ENCODE results near the gene FAM161A. TPM values are rescaled to one million over a fixed set of nuclear protein-coding genes. Genes with fewer than 3 reads are reported as not detected.
A peak's percentile ranks its signal among the peaks of the same experiment; 100 is the strongest.
"Not testable (repeated sequence)": the region's sequence is repeated elsewhere in the genome, so short reads cannot be mapped to it uniquely, and the experiment has no call there.

Gene FAM161A
- total RNA-seq, 4 donors from 2014 or later, result 1.2 to 2.8 (median 1.8) TPM

GRCh38 chr2:61816480-61817355, 37.1 kb downstream of the FAM161A start:
- Histone ChIP-seq H3K27ac (no peak overlapping the region), H3K27me3 (no peaks in the 10 kb centered on the region), H3K36me3 (no peaks in the 10 kb centered on the region), H3K9me3 (no peaks in the 10 kb centered on the region), H3K4me3 (no peak overlapping the region), H3K4me1 (no peaks in the 10 kb centered on the region)
- intact Hi-C loops (cut with DNase I; ENCODE audit: low total_unique reads) (no loop called here), in situ Hi-C loops (cut with MboI; ENCODE audit: low sequenced_read_pairs in 4 of 4) (no loop called here)
- ATAC-seq, result no peak
- DNase-seq, result no peak
- TF ChIP-seq POLR2A (IDR thresholded peaks at IDR 0.05), result no peak
- no peak for TF ChIP-seq CTCF (IDR thresholded peaks at IDR 0.05 in 4 of 5, conservative IDR thresholded peaks at IDR 0.05 in 1 of 5)

- H3K36me3 ChIP-seq, result no peaks in the 10 kb centered on the region
- no peak for DNase-seq
- H3K27ac ChIP-seq, result no peak overlapping the region
- H3K9me3 ChIP-seq, result no peaks in the 10 kb centered on the region
- H3K4me3 ChIP-seq, result no peak overlapping the region
- in situ Hi-C loops (cut with MboI; ENCODE audit: low sequenced_read_pairs in 4 of 4) (no loop called here), intact Hi-C loops (cut with DNase I; ENCODE audit: low total_unique reads) (no loop called here)
- no peaks in the 10 kb centered on the region for H3K27me3 ChIP-seq
- ATAC-seq, result no peak
- H3K4me1 ChIP-seq, result no peaks in the 10 kb centered on the region
- TF ChIP-seq CTCF (IDR thresholded peaks at IDR 0.05 in 4 of 5, conservative IDR thresholded peaks at IDR 0.05 in 1 of 5), result no peak
- no peak for TF ChIP-seq POLR2A (IDR thresholded peaks at IDR 0.05)
Observed at GRCh38 chr2:61814539-61815160, 39.2 kb downstream of the FAM161A start.

GRCh38 chr2:61813314-61813713, 40.5 kb downstream of the FAM161A start:
- H3K36me3 ChIP-seq; H3K27me3 ChIP-seq; H3K9me3 ChIP-seq; ATAC-seq; H3K4me3 ChIP-seq; intact Hi-C loops (cut with DNase I; ENCODE audit: low total_unique reads); H3K27ac ChIP-seq; DNase-seq; in situ Hi-C loops (cut with MboI; ENCODE audit: low sequenced_read_pairs in 4 of 4); H3K4me1 ChIP-seq: not testable (repeated sequence)

GRCh38 chr2:61811821-61812220, 42.0 kb downstream of the FAM161A start:
- H3K27ac ChIP-seq, result no peak overlapping the region
- in situ Hi-C loops (cut with MboI; ENCODE audit: low sequenced_read_pairs in 4 of 4), result no loop called here
- DNase-seq (no peak), ATAC-seq (peak in 1 of 2 donors; percentile 36)
- H3K36me3 ChIP-seq, result no peaks in the 10 kb centered on the region
- H3K4me3 ChIP-seq, result no peak overlapping the region
- intact Hi-C loops (cut with DNase I; ENCODE audit: low total_unique reads), result no loop called here
- no peaks in the 10 kb centered on the region for H3K9me3 ChIP-seq
- H3K27me3 ChIP-seq, result no peaks in the 10 kb centered on the region
- TF ChIP-seq POLR2A (IDR thresholded peaks at IDR 0.05), result no peak
- TF ChIP-seq CTCF (IDR thresholded peaks at IDR 0.05 in 4 of 5, conservative IDR thresholded peaks at IDR 0.05 in 1 of 5), result no peak
- H3K4me1 ChIP-seq, result no peaks in the 10 kb centered on the region

- H3K36me3 ChIP-seq; intact Hi-C loops (cut with DNase I; ENCODE audit: low total_unique reads); H3K27me3 ChIP-seq; H3K9me3 ChIP-seq; DNase-seq; H3K4me3 ChIP-seq; H3K27ac ChIP-seq; in situ Hi-C loops (cut with MboI; ENCODE audit: low sequenced_read_pairs in 4 of 4); ATAC-seq; H3K4me1 ChIP-seq: not testable (repeated sequence)
Observed at GRCh38 chr2:61810203-61810602, 43.7 kb downstream of the FAM161A start.

- H3K27me3 ChIP-seq; DNase-seq; H3K4me3 ChIP-seq; H3K9me3 ChIP-seq; H3K27ac ChIP-seq; H3K36me3 ChIP-seq; intact Hi-C loops (cut with DNase I; ENCODE audit: low total_unique reads); ATAC-seq; H3K4me1 ChIP-seq; in situ Hi-C loops (cut with MboI; ENCODE audit: low sequenced_read_pairs in 4 of 4): not testable (repeated sequence)
Observed at GRCh38 chr2:61808693-61809092, 45.2 kb downstream of the FAM161A start.
